ENCODE measurements around the gene ACRBP.
A peak's percentile ranks its signal among the peaks of the same experiment; 100 is the strongest.

ACRBP gene

GRCh38 chr12:6646276-6647082, 753 bp downstream of the ACRBP start:
- DNase-seq, result no peak

GRCh38 chr12:6644903-6645302, 2.3 kb downstream of the ACRBP start:
- no peak for DNase-seq

- peak; percentile 26 to 76 for DNase-seq
Measured at GRCh38 chr12:6644257-6644596, 3.0 kb downstream of the ACRBP start.

- no peak for DNase-seq
Measured at GRCh38 chr12:6643569-6644256, 3.5 kb downstream of the ACRBP start.

- DNase-seq, result no peak
Measured at GRCh38 chr12:6641131-6641530, 6.1 kb downstream of the ACRBP start.

- DNase-seq, result no peak
Measured at GRCh38 chr12:6640497-6640896, 6.7 kb downstream of the ACRBP start.

- DNase-seq, result no peak
Measured at GRCh38 chr12:6639151-6639801, 8.0 kb downstream of the ACRBP start.

GRCh38 chr12:6638305-6638704, 8.9 kb downstream of the ACRBP start:
- DNase-seq, result peak in 1 of 2 donors; percentile 46

GRCh38 chr12:6635856-6636531, 11.2 kb downstream of the ACRBP start, which contains the start of gene LPAR5:
Gene LPAR5 (minus strand): TSS chr12:6635959. CDS start chr12:6621248, 14,711 bp downstream.
- DNase-seq, result no peak

- DNase-seq, result no peak
Measured at GRCh38 chr12:6635375-6635855, 11.8 kb downstream of the ACRBP start.

GRCh38 chr12:6632026-6632983, 14.9 kb downstream of the ACRBP start:
- DNase-seq, result peak in 1 of 2 donors; percentile 80

- DNase-seq, result no peak
Measured at GRCh38 chr12:6631549-6631961, 15.7 kb downstream of the ACRBP start.

GRCh38 chr12:6630736-6631135, 16.5 kb downstream of the ACRBP start:
- DNase-seq, result no peak

GRCh38 chr12:6627616-6628015, 19.6 kb downstream of the ACRBP start:
- DNase-seq, result no peak

- DNase-seq, result no peak
Measured at GRCh38 chr12:6626654-6627283, 20.5 kb downstream of the ACRBP start.

GRCh38 chr12:6620885-6621274, 26.4 kb downstream of the ACRBP start:
- DNase-seq, result no peak

GRCh38 chr12:6620137-6620884, 26.9 kb downstream of the ACRBP start:
- DNase-seq, result no peak

GRCh38 chr12:6618483-6619225, 28.6 kb downstream of the ACRBP start:
- DNase-seq, result no peak

- no peak for DNase-seq
Measured at GRCh38 chr12:6615802-6616201, 31.4 kb downstream of the ACRBP start.

Data from bone marrow (tissue), 2 donors.